Activated naive CD4-positive, alpha-beta T cell treated with Interleukin-2 at 50 U/mL for 16 hours (primary cell): ENCODE measurements around the gene CERS4.
A peak's percentile ranks its signal among the peaks of the same experiment; 100 is the strongest.
"Not testable (repeated sequence)": the region's sequence is repeated elsewhere in the genome, so short reads cannot be mapped to it uniquely, and the experiment has no call there.

Experiments
- DNase-seq: peaks from one replicate; pipeline ENCODE4 v3.0.0-alpha.2; 2020

CERS4 gene

GRCh38 chr19:8269724-8270123 is 60.6 kb downstream of the CERS4 start:
- DNase-seq: no peak

GRCh38 chr19:8276508-8276907 is 67.3 kb downstream of the CERS4 start:
- DNase-seq: not testable (repeated sequence)

- DNase-seq: not testable (repeated sequence)
These were observed 82.2 kb downstream of the CERS4 start for GRCh38 chr19:8291337-8291736.

GRCh38 chr19:8302357-8302691 is 93.2 kb downstream of the CERS4 start:
- DNase-seq: no peak

GRCh38 chr19:8302734-8303133 is 93.6 kb downstream of the CERS4 start:
- no peak for DNase-seq

- DNase-seq: peak; percentile 31
These were observed 95.9 kb downstream of the CERS4 start for GRCh38 chr19:8304841-8305621.

GRCh38 chr19:8305798-8306197 is 96.6 kb downstream of the CERS4 start:
- no peak for DNase-seq

GRCh38 chr19:8306235-8307054 is 97.3 kb downstream of the CERS4 start:
- DNase-seq: no peak

GRCh38 chr19:8307400-8307964 is 98.3 kb downstream of the CERS4 start:
- no peak for DNase-seq

- DNase-seq: peak; percentile 88
These were observed 99.0 kb downstream of the CERS4 start, which contains the start of gene CD320 for GRCh38 chr19:8307965-8308866. Gene CD320, minus strand, starts transcription at chr19:8308358. Its CDS starts 68 bp downstream, at chr19:8308290.

- no peak for DNase-seq
These were observed 99.7 kb downstream of the CERS4 start for GRCh38 chr19:8308891-8309291.

- no peak for DNase-seq
These were observed 101.3 kb downstream of the CERS4 start for GRCh38 chr19:8310342-8311055.

GRCh38 chr19:8311461-8312260 is 102.5 kb downstream of the CERS4 start:
- DNase-seq: no peak
